ENCODE results near the gene THEMIS.

Gene THEMIS

DNA sequence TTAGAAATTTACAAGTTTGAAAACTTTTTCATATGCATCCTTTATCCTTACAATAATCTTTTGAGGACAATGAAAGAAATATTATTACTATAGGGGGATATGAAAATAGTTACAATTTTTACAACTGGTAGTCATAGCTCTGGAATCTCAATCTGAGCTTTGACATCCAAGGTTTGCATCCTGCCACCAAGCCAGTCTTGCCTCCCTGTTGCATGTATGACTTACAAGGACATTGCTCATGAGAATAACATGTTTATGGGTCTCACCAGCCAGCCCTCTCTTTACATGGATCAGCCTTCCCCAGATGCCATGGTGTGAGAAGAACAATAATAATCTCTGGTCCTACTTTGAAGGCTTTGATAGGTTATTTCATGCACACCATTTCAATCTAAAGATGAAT is 67.5 kb downstream of the THEMIS start:
- Histone ChIP-seq H2BK15ac (replicated peaks; ENCODE audit: low read depth) (no peak overlapping the region), H2BK120ac (ENCODE audit: low read depth, low read length) (no peak overlapping the region), H3K4ac (ENCODE audit: low read depth, low read length) (no peak overlapping the region), H3K18ac (ENCODE audit: low read length) (no peak overlapping the region), H3K79me2 (ENCODE audit: control insufficient read depth, insufficient read depth, low read length) (no peaks in the 10 kb centered on the region), H3K4me1 (ENCODE audit: control insufficient read depth, low read depth, low read length) (no peaks in the 10 kb centered on the region), H4K8ac (ENCODE audit: low read depth, low read length) (no peak overlapping the region), H3K27me3 (ENCODE audit: insufficient read depth, low read length, poor library complexity) (no peaks in the 10 kb centered on the region), H3K23ac (ENCODE audit: low read length) (no peak overlapping the region), H3K56ac (ENCODE audit: low read length) (no peak overlapping the region), H3K27ac (ENCODE audit: low read depth, low read length) (no peak overlapping the region), H3K4me2 (ENCODE audit: low read length) (no peak overlapping the region), H3K36me3 (ENCODE audit: control insufficient read depth, insufficient read depth, low read length) (no peaks in the 10 kb centered on the region), H3K9ac (ENCODE audit: low read length) (no peak overlapping the region), H2AK5ac (ENCODE audit: low read length) (no peak overlapping the region), H3K4me3 (ENCODE audit: low read length) (no peak overlapping the region), H3K79me1 (ENCODE audit: low read length) (no peaks in the 10 kb centered on the region), H4K5ac (ENCODE audit: low read length) (no peak overlapping the region), H2BK5ac (ENCODE audit: low read length) (no peak overlapping the region)
- peak; percentile 4 for DNase-seq

DNA sequence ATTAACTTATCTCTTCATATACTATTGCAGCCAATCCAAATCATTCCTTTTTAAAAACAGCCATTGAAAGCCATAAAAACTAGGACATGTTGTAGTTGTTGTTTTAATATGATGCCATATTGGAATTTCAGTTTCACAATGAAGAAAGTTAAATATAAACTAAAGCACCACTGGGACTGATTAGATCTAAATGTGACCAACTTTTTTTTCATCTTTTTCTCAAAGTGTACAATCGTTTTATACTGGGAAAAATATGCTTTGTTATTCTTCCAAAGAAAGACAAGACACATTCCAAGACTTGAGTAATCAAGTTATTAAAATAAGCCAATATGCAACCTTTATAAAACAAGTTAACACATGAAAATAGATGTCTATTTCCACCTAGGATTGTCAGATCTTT is 68.5 kb downstream of the THEMIS start:
- H4K8ac ChIP-seq (ENCODE audit: low read depth, low read length): no peak overlapping the region
- H2AK5ac ChIP-seq (ENCODE audit: low read length): no peak overlapping the region
- H2BK5ac ChIP-seq (ENCODE audit: low read length): no peak overlapping the region
- no peaks in the 10 kb centered on the region for H3K79me2 ChIP-seq (ENCODE audit: control insufficient read depth, insufficient read depth, low read length)
- no peak overlapping the region for H3K23ac ChIP-seq (ENCODE audit: low read length)
- no peak overlapping the region for H3K4me2 ChIP-seq (ENCODE audit: low read length)
- no peak overlapping the region for H3K56ac ChIP-seq (ENCODE audit: low read length)
- H3K79me1 ChIP-seq (ENCODE audit: low read length): no peaks in the 10 kb centered on the region
- no peaks in the 10 kb centered on the region for H3K36me3 ChIP-seq (ENCODE audit: control insufficient read depth, insufficient read depth, low read length)
- no peaks in the 10 kb centered on the region for H3K4me1 ChIP-seq (ENCODE audit: control insufficient read depth, low read depth, low read length)
- no peak overlapping the region for H2BK15ac ChIP-seq (replicated peaks; ENCODE audit: low read depth)
- DNase-seq: no peak
- H3K4ac ChIP-seq (ENCODE audit: low read depth, low read length): no peak overlapping the region
- WGBS (ENCODE audit: extremely low coverage, insufficient coverage, low lambda C conversion rate): no CpG with 5 or more reads among the region's 1 CpG
- H3K27ac ChIP-seq (ENCODE audit: low read depth, low read length): no peak overlapping the region
- no peak overlapping the region for H3K4me3 ChIP-seq (ENCODE audit: low read length)
- no peaks in the 10 kb centered on the region for H3K27me3 ChIP-seq (ENCODE audit: insufficient read depth, low read length, poor library complexity)
- H2BK120ac ChIP-seq (ENCODE audit: low read depth, low read length): no peak overlapping the region
- no peak overlapping the region for H4K5ac ChIP-seq (ENCODE audit: low read length)
- H3K18ac ChIP-seq (ENCODE audit: low read length): no peak overlapping the region
- H3K9ac ChIP-seq (ENCODE audit: low read length): no peak overlapping the region

DNA sequence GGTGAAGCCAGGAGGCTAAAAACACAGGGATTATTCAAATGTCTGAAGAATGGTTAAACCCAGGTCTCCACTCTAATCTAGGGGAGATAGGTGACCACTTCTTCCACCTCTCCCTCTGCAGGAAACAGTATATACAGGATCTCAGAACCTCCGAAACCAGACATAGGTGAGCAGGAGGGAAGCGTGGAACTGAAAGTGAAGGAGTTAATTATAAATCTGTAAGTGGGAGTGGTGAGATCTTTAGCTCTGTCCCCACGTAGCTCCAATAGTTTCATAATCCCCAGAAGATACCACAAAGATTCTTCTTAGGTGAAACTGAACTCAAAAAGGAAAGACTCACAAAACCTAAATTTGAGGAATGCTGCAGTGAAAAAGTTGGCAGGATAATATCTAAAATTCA is 76.8 kb downstream of the THEMIS start:
- no peaks in the 10 kb centered on the region for H3K36me3 ChIP-seq (ENCODE audit: control insufficient read depth, insufficient read depth, low read length)
- no peak overlapping the region for H2BK120ac ChIP-seq (ENCODE audit: low read depth, low read length)
- H3K4ac ChIP-seq (ENCODE audit: low read depth, low read length): no peak overlapping the region
- H3K4me3 ChIP-seq (ENCODE audit: low read length): no peak overlapping the region
- H3K4me2 ChIP-seq (ENCODE audit: low read length): no peak overlapping the region
- no peak overlapping the region for H3K18ac ChIP-seq (ENCODE audit: low read length)
- H2AK5ac ChIP-seq (ENCODE audit: low read length): no peak overlapping the region
- H2BK5ac ChIP-seq (ENCODE audit: low read length): no peak overlapping the region
- no peak overlapping the region for H3K27ac ChIP-seq (ENCODE audit: low read depth, low read length)
- H3K4me1 ChIP-seq (ENCODE audit: control insufficient read depth, low read depth, low read length): no peaks in the 10 kb centered on the region
- no peaks in the 10 kb centered on the region for H3K27me3 ChIP-seq (ENCODE audit: insufficient read depth, low read length, poor library complexity)
- H2BK15ac ChIP-seq (replicated peaks; ENCODE audit: low read depth): no peak overlapping the region
- no peaks in the 10 kb centered on the region for H3K79me1 ChIP-seq (ENCODE audit: low read length)
- no peak overlapping the region for H3K9ac ChIP-seq (ENCODE audit: low read length)
- no peak overlapping the region for H3K23ac ChIP-seq (ENCODE audit: low read length)
- DNase-seq: no peak
- H3K56ac ChIP-seq (ENCODE audit: low read length): no peak overlapping the region
- H4K8ac ChIP-seq (ENCODE audit: low read depth, low read length): no peak overlapping the region
- WGBS (ENCODE audit: extremely low coverage, insufficient coverage, low lambda C conversion rate): no CpG with 5 or more reads among the region's 3 CpGs
- H3K79me2 ChIP-seq (ENCODE audit: control insufficient read depth, insufficient read depth, low read length): no peaks in the 10 kb centered on the region
- H4K5ac ChIP-seq (ENCODE audit: low read length): no peak overlapping the region

DNA sequence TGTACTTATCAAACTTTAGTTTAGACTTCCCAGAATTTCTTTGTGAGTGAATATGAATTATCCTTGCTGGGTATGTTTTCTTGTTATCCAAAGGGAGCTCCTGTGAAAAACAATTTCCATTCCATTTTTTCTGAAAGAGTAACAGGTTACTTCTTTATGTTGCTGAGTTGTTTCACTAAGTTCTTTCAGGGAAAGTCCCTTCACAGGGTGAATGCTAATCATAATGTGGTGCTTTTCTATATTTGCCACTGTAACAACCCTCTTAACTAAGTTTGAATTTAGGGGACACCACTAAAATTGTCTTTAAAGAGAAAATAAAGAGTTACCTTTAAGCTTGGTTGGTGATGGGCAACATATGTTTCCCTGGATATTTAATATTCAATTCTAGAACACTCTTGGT is 79.4 kb downstream of the THEMIS start:
- no peak overlapping the region for H2BK15ac ChIP-seq (replicated peaks; ENCODE audit: low read depth)
- no peaks in the 10 kb centered on the region for H3K79me2 ChIP-seq (ENCODE audit: control insufficient read depth, insufficient read depth, low read length)
- no peaks in the 10 kb centered on the region for H3K27me3 ChIP-seq (ENCODE audit: insufficient read depth, low read length, poor library complexity)
- H3K9ac ChIP-seq (ENCODE audit: low read length): no peak overlapping the region
- H3K4me1 ChIP-seq (ENCODE audit: control insufficient read depth, low read depth, low read length): no peaks in the 10 kb centered on the region
- H3K4me2 ChIP-seq (ENCODE audit: low read length): no peak overlapping the region
- no peak overlapping the region for H3K18ac ChIP-seq (ENCODE audit: low read length)
- no peak for DNase-seq
- no peak overlapping the region for H2BK120ac ChIP-seq (ENCODE audit: low read depth, low read length)
- no peak overlapping the region for H3K4me3 ChIP-seq (ENCODE audit: low read length)
- no peak overlapping the region for H4K5ac ChIP-seq (ENCODE audit: low read length)
- H3K4ac ChIP-seq (ENCODE audit: low read depth, low read length): no peak overlapping the region
- no peak overlapping the region for H2AK5ac ChIP-seq (ENCODE audit: low read length)
- H3K36me3 ChIP-seq (ENCODE audit: control insufficient read depth, insufficient read depth, low read length): no peaks in the 10 kb centered on the region
- no peaks in the 10 kb centered on the region for H3K79me1 ChIP-seq (ENCODE audit: low read length)
- H3K27ac ChIP-seq (ENCODE audit: low read depth, low read length): no peak overlapping the region
- no peak overlapping the region for H2BK5ac ChIP-seq (ENCODE audit: low read length)
- H4K8ac ChIP-seq (ENCODE audit: low read depth, low read length): no peak overlapping the region
- H3K23ac ChIP-seq (ENCODE audit: low read length): no peak overlapping the region
- no peak overlapping the region for H3K56ac ChIP-seq (ENCODE audit: low read length)

DNA sequence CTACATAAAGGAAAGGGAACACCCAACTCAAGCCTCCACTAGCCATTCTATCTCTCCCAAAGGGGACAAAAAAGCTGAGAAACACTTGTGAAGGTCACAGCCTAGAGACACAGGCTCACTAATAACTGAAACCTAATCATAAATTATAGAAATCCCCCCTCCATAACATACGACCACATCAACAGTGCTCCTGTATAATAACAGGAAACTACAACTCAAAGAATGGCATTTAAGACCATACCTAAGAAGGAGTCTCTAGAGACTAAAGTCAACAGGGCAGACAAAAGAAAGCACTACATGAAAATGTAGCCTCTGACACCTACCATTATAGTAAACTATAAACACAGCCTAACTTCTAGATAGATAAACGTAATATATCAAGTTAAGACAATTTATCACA is 82.7 kb downstream of the THEMIS start:
- Histone ChIP-seq H4K8ac (ENCODE audit: low read depth, low read length) (no peak overlapping the region), H3K18ac (ENCODE audit: low read length) (no peak overlapping the region), H3K4me1 (ENCODE audit: control insufficient read depth, low read depth, low read length) (no peaks in the 10 kb centered on the region), H4K5ac (ENCODE audit: low read length) (no peak overlapping the region), H3K4me2 (ENCODE audit: low read length) (no peak overlapping the region), H3K4me3 (ENCODE audit: low read length) (no peak overlapping the region), H3K4ac (ENCODE audit: low read depth, low read length) (no peak overlapping the region), H3K36me3 (ENCODE audit: control insufficient read depth, insufficient read depth, low read length) (no peaks in the 10 kb centered on the region), H2AK5ac (ENCODE audit: low read length) (no peak overlapping the region), H3K23ac (ENCODE audit: low read length) (no peak overlapping the region), H3K27ac (ENCODE audit: low read depth, low read length) (no peak overlapping the region), H3K9ac (ENCODE audit: low read length) (no peak overlapping the region), H2BK120ac (ENCODE audit: low read depth, low read length) (no peak overlapping the region), H3K27me3 (ENCODE audit: insufficient read depth, low read length, poor library complexity) (no peaks in the 10 kb centered on the region), H2BK5ac (ENCODE audit: low read length) (no peak overlapping the region), H3K56ac (ENCODE audit: low read length) (no peak overlapping the region), H3K79me1 (ENCODE audit: low read length) (no peaks in the 10 kb centered on the region), H3K79me2 (ENCODE audit: control insufficient read depth, insufficient read depth, low read length) (no peaks in the 10 kb centered on the region), H2BK15ac (replicated peaks; ENCODE audit: low read depth) (no peak overlapping the region)
- no CpG with 5 or more reads among the region's 2 CpGs for WGBS (ENCODE audit: extremely low coverage, insufficient coverage, low lambda C conversion rate)
- no peak for DNase-seq

DNA sequence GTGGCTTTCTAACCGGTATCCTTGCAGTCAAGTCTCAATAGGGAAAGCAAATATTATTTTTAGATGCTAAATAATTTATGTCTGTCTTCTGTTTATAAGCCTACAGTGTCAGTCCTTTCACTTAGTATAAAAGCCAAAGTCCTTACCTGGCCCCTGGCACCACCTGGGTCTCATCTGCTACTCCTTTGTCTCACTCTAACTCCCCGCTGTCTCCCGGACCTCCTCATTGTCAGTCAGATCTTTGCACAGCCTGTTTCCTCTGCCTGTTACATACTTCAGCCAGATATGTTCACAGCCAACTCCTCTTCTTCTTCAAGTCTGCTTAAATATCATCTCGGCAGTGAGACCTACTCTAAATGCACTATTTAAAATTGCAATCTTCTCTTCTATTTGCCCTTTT is 84.2 kb downstream of the THEMIS start:
- no peak overlapping the region for H3K56ac ChIP-seq (ENCODE audit: low read length)
- H2BK15ac ChIP-seq (replicated peaks; ENCODE audit: low read depth): no peak overlapping the region
- H2AK5ac ChIP-seq (ENCODE audit: low read length): no peak overlapping the region
- WGBS (ENCODE audit: extremely low coverage, insufficient coverage, low lambda C conversion rate): no CpG with 5 or more reads among the region's 4 CpGs
- no peak overlapping the region for H4K8ac ChIP-seq (ENCODE audit: low read depth, low read length)
- H3K18ac ChIP-seq (ENCODE audit: low read length): no peak overlapping the region
- no peak overlapping the region for H3K27ac ChIP-seq (ENCODE audit: low read depth, low read length)
- H2BK120ac ChIP-seq (ENCODE audit: low read depth, low read length): no peak overlapping the region
- H3K9ac ChIP-seq (ENCODE audit: low read length): no peak overlapping the region
- H4K5ac ChIP-seq (ENCODE audit: low read length): no peak overlapping the region
- H3K4me1 ChIP-seq (ENCODE audit: control insufficient read depth, low read depth, low read length): no peaks in the 10 kb centered on the region
- H2BK5ac ChIP-seq (ENCODE audit: low read length): no peak overlapping the region
- H3K27me3 ChIP-seq (ENCODE audit: insufficient read depth, low read length, poor library complexity): no peaks in the 10 kb centered on the region
- H3K4me2 ChIP-seq (ENCODE audit: low read length): no peak overlapping the region
- DNase-seq: no peak
- no peaks in the 10 kb centered on the region for H3K79me2 ChIP-seq (ENCODE audit: control insufficient read depth, insufficient read depth, low read length)
- no peak overlapping the region for H3K23ac ChIP-seq (ENCODE audit: low read length)
- no peak overlapping the region for H3K4ac ChIP-seq (ENCODE audit: low read depth, low read length)
- H3K36me3 ChIP-seq (ENCODE audit: control insufficient read depth, insufficient read depth, low read length): no peaks in the 10 kb centered on the region
- H3K79me1 ChIP-seq (ENCODE audit: low read length): no peaks in the 10 kb centered on the region
- no peak overlapping the region for H3K4me3 ChIP-seq (ENCODE audit: low read length)

All from mesendoderm (in vitro differentiated cells).